ENCODE data around the gene GABRQ.

GRCh38 chrX:152601848-152602616 is 35.7 kb upstream of the GABRQ start:
- no peak for TF ChIP-seq CTCF (IDR thresholded peaks at IDR 0.05)
- TF ChIP-seq POLR2A (IDR thresholded peaks at IDR 0.05), result no peak
